Upper lobe of left lung (tissue), 6 donors: Measurements from ENCODE around the gene FEM1A. TPM values are rescaled to one million over a fixed set of nuclear protein-coding genes. Genes with fewer than 3 reads are reported as not detected.
"Not testable (repeated sequence)": the region's sequence is repeated elsewhere in the genome, so short reads cannot be mapped to it uniquely, and the experiment has no call there.

Source experiments
- ATAC-seq, 2 donors: fragments of 200-7000 bp; cut with Tn5 transposase; one replicate each; pipeline ENCODE4 v1.9.1; 2022; ENCODE audit warnings: mild to moderate bottlenecking in 2 of 2, moderate library complexity in 2 of 2; ENCODE audit not compliant: low FRiP score in 2 of 2
- DNase-seq, 2 donors: peaks; one replicate each; pipeline ENCODE4 v3.0.0-alpha.2; 2019 to 2020
- H3K27ac ChIP-seq, 4 donors: fragments of 200-600 bp; sonication (generic); one replicate each; pipeline ENCODE4 v1.5.1; 2016 to 2019
- H3K27me3 ChIP-seq, 4 donors: fragments of 200-600 bp; sonication (generic); one replicate each; pipeline ENCODE4 v1.5.1; 2017 to 2019
- H3K36me3 ChIP-seq, 4 donors: fragments of 200-600 bp; sonication (generic); one replicate each; pipeline ENCODE4 v1.5.1; 2016 to 2019
- H3K4me1 ChIP-seq, 4 donors: fragments of 200-600 bp; sonication (generic); one replicate each; pipeline ENCODE4 v1.5.1; 2018 to 2019
- H3K4me3 ChIP-seq, 4 donors: fragments of 200-600 bp; sonication (generic); one replicate each; pipeline ENCODE4 v1.5.1; 2017 to 2019; ENCODE audit warnings: mild to moderate bottlenecking in 2 of 4, moderate library complexity in 1 of 4
- H3K9me3 ChIP-seq, 4 donors: fragments of 200-600 bp; sonication (generic); one replicate each; pipeline ENCODE4 v1.5.1; 2018 to 2019
- CTCF ChIP-seq, 6 experiments: fragments of 450-650 bp in 4 of 6; fragments of 200-600 bp in 2 of 6; sonication (generic) in 2 of 6; IDR thresholded peaks; one replicate each; pipeline ENCODE4 v1.5.1; 2016 to 2019; ENCODE audit warnings: antibody characterized with exemption in 6 of 6
- EP300 ChIP-seq, 4 donors: sonication (generic); formaldehyde crosslinking; IDR thresholded peaks; one replicate each; pipeline ENCODE4 v1.5.1; 2017; ENCODE audit warnings: antibody characterized with exemption in 4 of 4, control low read depth in 2 of 4
- POLR2A ChIP-seq, 4 donors: fragments of 450-650 bp; IDR thresholded peaks; one replicate each; pipeline ENCODE4 v1.5.1; 2016 to 2017; ENCODE audit warnings: antibody characterized with exemption in 4 of 4, mild to moderate bottlenecking in 2 of 4
- POLR2AphosphoS5 ChIP-seq, 2 donors: sonication (generic); formaldehyde crosslinking; IDR thresholded peaks; one replicate each; pipeline ENCODE4 v1.5.1; 2017; ENCODE audit warnings: antibody characterized with exemption in 2 of 2
- WGBS, 2 donors: methylation state at CpG; one replicate each; pipeline ENCODE4 v1.1.5; 2017 to 2018; 5-methylcytosine and 5-hydroxymethylcytosine counted together
- total RNA-seq, 6 donors: library from RNA; depleted of rRNA in 4 of 6; stranded (reverse); fragments of >200 nt in 4 of 6; gene quantifications; one replicate each; pipeline versions ENCODE4 v1.1.0 to v1.2.1, GENCODE V29; 2016 to 2021
- donor health status: DM: no; HTN: no; CAD: no; lungs with moderate emphysema.
- donor health status: DM: no; HTN: yes; CAD: no; lungs with severe emphysema.

The FEM1A gene
- total RNA-seq, 6 donors from 2014 or later: 15.6 to 22.2 (median 16.0) TPM

GRCh38 chr19:4780860-4781259 lies 10.7 kb upstream of the FEM1A start:
- peaks cover 0 to 4% (median 1%) of the 10 kb centered on the region in 4 donors for H3K9me3 ChIP-seq
- H3K4me1 ChIP-seq: no peaks in the 10 kb centered on the region
- no peaks in the 10 kb centered on the region for H3K36me3 ChIP-seq
- TF ChIP-seq EP300 (IDR thresholded peaks at IDR 0.05) (no peak), POLR2AphosphoS5 (IDR thresholded peaks at IDR 0.05) (no peak), CTCF (IDR thresholded peaks at IDR 0.05) (no peak), POLR2A (IDR thresholded peaks at IDR 0.05) (no peak)
- 72 to 79% methylated on average over 6 of the region's 6 CpGs for WGBS, 2 donors
- DNase-seq (no peak), ATAC-seq (no peak)
- H3K4me3 ChIP-seq: no peak overlapping the region
- H3K27me3 ChIP-seq: no peaks in the 10 kb centered on the region
- H3K27ac ChIP-seq: no peak overlapping the region

- DNase-seq (no peak), ATAC-seq (no peak)
- Histone ChIP-seq H3K27me3 (no peaks in the 10 kb centered on the region), H3K4me3 (no peak overlapping the region), H3K9me3 (peaks cover 0 to 4% (median 1%) of the 10 kb centered on the region in 4 donors), H3K27ac (no peak overlapping the region), H3K36me3 (no peaks in the 10 kb centered on the region), H3K4me1 (no peaks in the 10 kb centered on the region)
- no peak for TF ChIP-seq CTCF (IDR thresholded peaks at IDR 0.05)
- no peak for TF ChIP-seq POLR2AphosphoS5 (IDR thresholded peaks at IDR 0.05)
- TF ChIP-seq EP300 (IDR thresholded peaks at IDR 0.05): no peak
- no peak for TF ChIP-seq POLR2A (IDR thresholded peaks at IDR 0.05)
- WGBS, 2 donors: 42 to 51% methylated on average over 3 of the region's 3 CpGs
These were observed 9.7 kb upstream of the FEM1A start for GRCh38 chr19:4781801-4782200.

- H3K27ac ChIP-seq, DNase-seq, H3K27me3 ChIP-seq, H3K4me3 ChIP-seq, H3K4me1 ChIP-seq, ATAC-seq, H3K9me3 ChIP-seq, H3K36me3 ChIP-seq: not testable (repeated sequence)
- WGBS, 2 donors: 78 to 81% methylated on average over 5 of the region's 6 CpGs
These were observed 5.0 kb upstream of the FEM1A start for GRCh38 chr19:4786412-4787016.

- WGBS, 2 donors: 40 to 97% methylated on average over 3 to 6 of the region's 75 CpGs
- Histone ChIP-seq H3K27ac (peak overlapping the region; percentile 91 to 96 (median 94)), H3K4me1 (peaks cover 19 to 43% (median 22%) of the 10 kb centered on the region in 4 donors), H3K36me3 (peaks cover 5 to 45% (median 34%) of the 10 kb centered on the region in 4 donors), H3K4me3 (peak overlapping the region; percentile 88 to 99 (median 94))
- not testable (repeated sequence) for H3K27me3 ChIP-seq, ATAC-seq, H3K9me3 ChIP-seq
- DNase-seq: peak in 1 of 2 donors; percentile 86
These were observed 708 bp downstream of the FEM1A start for GRCh38 chr19:4792019-4792865.

- not testable (repeated sequence) for H3K9me3 ChIP-seq, H3K27me3 ChIP-seq, ATAC-seq
- Histone ChIP-seq H3K4me3 (peak overlapping the region in 3 of 4 donors; percentile 88 to 99 (median 99)), H3K4me1 (peaks cover 19 to 43% (median 22%) of the 10 kb centered on the region in 4 donors), H3K27ac (peak overlapping the region in 1 of 4 donors; percentile 96), H3K36me3 (peaks cover 5 to 45% (median 34%) of the 10 kb centered on the region in 4 donors)
- 90 to 98% methylated on average over 19 to 24 of the region's 24 CpGs for WGBS, 2 donors
- DNase-seq: peak in 1 of 2 donors; percentile 79
These were observed 1.3 kb downstream of the FEM1A start for GRCh38 chr19:4792866-4793195.

- Histone ChIP-seq H3K36me3 (peaks cover 5 to 45% (median 34%) of the 10 kb centered on the region in 4 donors), H3K4me1 (peaks cover 19 to 43% (median 22%) of the 10 kb centered on the region in 4 donors)
- not testable (repeated sequence) for ATAC-seq, H3K9me3 ChIP-seq, H3K27me3 ChIP-seq, H3K27ac ChIP-seq, H3K4me3 ChIP-seq
- WGBS, 2 donors: 88% methylated on average over 16 of the region's 19 CpGs; no CpG with 5 or more reads in 1 of the 2 donors
- peak in 1 of 2 donors; percentile 72 for DNase-seq
These were observed 1.7 kb downstream of the FEM1A start for GRCh38 chr19:4793278-4793677.
